Kasumi-1 (cell line): ENCODE results near the gene EDARADD.
"Not testable (repeated sequence)": the region's sequence is repeated elsewhere in the genome, so short reads cannot be mapped to it uniquely, and the experiment has no call there.

Experiments used
- DNase-seq, 2 experiments: peaks; one replicate each; lab custom pipeline; 2025; lab: John Stamatoyannopoulos, UW

The EDARADD gene

GRCh38 chr1:236438614-236439013 is 44.5 kb downstream of the EDARADD start:
- no peak for DNase-seq

- no peak for DNase-seq
These were observed 46.3 kb downstream of the EDARADD start for GRCh38 chr1:236440373-236440772.

- DNase-seq = no peak
These were observed 56.7 kb downstream of the EDARADD start for GRCh38 chr1:236450779-236451178.

GRCh38 chr1:236451796-236452373 is 57.8 kb downstream of the EDARADD start:
- peak; percentile 45 to 46 for DNase-seq

- DNase-seq = no peak
These were observed 61.2 kb downstream of the EDARADD start for GRCh38 chr1:236455243-236455642.

- no peak for DNase-seq
These were observed 63.7 kb downstream of the EDARADD start for GRCh38 chr1:236457775-236458174.

GRCh38 chr1:236458996-236459395 is 64.9 kb downstream of the EDARADD start:
- no peak for DNase-seq

DNA sequence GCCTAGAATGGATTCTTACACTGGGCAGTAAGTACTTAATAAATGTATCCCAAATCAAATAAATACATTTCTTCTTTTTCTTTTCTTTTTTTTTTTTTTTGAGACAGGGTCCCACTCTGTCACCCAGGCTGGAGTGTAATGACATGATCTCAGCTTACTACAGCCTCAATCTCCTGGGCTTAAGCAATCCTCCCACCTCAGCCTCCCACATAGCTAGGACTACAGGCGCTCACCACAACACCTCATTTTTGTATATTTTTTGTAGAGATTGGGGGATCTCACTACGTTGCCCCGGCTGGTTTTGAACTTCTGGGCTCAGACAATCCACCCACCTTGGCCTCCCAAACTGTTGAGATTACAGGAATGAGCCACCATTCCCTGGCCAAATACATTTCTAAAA is 66.0 kb downstream of the EDARADD start:
- no peak for DNase-seq

DNA sequence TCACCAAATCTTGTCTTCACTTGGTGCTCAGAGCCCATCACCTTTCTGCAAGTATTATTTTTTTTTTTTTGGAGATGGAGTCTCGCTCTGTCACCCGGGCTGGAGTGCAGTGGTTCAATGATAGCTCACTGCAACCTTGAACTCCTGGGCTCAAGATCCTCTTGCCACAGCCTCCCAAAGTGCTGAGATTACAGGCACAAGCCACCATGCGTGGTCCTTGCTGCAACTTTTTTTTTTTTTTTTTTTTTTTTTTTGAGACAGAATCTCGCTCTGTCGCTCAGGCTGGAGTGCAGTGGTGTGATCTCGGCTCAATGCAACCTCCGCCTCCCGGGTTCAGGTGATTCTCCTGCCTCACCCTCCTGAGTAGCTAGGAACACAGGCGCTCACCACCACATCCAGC is 70.1 kb downstream of the EDARADD start:
- DNase-seq = not testable (repeated sequence)

DNA sequence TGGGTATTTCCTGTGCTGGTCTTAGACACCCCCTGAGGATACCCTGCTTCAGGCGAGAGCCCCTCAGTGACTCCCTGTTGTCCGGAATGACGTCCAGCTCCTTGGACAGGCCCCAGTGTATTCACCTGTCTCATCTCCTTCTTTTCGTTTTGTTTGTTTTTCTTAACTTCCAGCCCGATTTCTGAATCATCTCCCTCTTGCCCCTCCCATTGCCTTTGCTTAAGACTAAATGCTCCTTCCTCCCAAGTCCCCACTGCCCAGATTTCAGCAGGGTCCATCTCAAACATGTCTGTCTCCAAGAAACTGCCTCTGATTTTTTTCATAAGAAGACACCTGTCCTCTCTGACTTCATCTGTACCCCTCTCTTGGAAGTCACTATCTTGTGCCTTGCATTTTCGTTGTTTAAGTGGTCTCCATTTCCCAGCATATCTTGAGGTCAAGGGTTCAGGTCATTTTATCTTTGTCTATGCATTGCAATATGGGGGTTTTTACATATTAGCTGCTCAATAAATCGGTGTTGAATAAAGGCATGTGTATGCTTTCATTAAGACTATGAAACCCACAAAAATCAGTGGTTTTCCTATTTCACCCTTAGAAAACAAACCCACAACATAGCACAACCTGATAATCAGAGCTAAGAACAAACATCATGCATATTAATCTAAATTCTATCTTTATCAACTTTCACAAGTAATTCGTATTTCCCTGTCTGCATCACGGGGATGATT is 71.3 kb downstream of the EDARADD start:
- DNase-seq = no peak

- DNase-seq = peak in 1 of 2 experiments; percentile 3
These were observed 71.8 kb downstream of the EDARADD start for GRCh38 chr1:236465959-236466303.

- no peak for DNase-seq
These were observed 73.2 kb downstream of the EDARADD start for GRCh38 chr1:236467327-236467641.

DNA sequence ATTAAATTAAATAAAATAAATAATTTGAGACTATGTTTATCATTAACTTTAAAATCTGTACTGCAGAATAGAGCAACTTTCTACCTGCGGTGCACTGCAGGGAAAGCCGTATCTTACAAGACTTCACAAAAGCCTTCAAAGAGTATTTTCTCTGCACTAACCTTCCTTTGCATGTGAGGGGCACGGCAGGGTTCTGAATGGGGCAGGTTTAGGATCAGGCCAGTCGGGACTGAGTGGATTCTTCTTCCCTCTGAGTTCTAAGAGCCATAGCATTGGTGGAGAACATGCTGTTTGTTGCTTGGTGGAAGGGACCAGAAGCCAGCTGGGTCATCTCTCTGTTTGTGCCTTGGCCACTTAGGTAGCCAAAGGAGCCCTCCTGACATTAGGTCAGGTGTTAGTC is 74.5 kb downstream of the EDARADD start:
- no peak for DNase-seq

GRCh38 chr1:236469466-236469865 is 75.4 kb downstream of the EDARADD start:
- DNase-seq = no peak

DNA sequence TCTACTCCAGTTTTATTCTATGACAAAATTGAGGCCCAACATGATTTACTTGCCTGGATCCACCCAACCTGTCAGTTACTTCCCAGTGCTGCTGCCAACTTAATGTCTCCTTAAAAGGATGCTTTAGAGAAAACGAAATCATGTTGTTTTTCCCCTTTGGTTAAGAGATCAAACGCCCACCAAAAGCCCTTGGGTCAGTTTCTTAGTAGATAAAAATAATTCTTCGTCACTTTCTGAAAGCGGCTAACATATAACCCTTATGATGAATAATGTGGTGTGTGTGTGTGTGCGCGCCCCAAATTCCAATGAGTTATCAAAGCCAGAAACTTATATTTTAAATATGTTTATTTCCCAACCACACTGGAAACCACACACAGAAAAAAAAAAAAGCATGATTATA is 77.0 kb downstream of the EDARADD start:
- no peak for DNase-seq

DNA sequence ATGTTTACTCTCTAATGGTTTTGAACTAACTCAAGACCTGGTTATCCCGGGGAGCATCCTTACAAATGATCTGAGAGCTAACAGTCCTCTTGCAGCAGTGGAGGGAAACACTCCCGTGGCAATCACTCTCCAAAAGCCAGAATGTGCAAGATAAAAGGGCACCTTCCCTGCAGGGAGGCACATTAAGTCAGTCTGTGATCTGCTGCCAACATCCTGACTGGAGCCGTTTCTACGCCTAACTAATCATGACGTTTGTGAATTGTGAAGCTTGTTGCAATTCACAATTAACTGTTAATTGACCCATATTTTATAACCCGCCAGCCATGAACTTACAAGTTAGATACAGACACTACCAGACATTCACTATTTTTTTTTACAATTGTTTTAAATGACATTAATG is 77.6 kb downstream of the EDARADD start:
- DNase-seq = no peak

DNA sequence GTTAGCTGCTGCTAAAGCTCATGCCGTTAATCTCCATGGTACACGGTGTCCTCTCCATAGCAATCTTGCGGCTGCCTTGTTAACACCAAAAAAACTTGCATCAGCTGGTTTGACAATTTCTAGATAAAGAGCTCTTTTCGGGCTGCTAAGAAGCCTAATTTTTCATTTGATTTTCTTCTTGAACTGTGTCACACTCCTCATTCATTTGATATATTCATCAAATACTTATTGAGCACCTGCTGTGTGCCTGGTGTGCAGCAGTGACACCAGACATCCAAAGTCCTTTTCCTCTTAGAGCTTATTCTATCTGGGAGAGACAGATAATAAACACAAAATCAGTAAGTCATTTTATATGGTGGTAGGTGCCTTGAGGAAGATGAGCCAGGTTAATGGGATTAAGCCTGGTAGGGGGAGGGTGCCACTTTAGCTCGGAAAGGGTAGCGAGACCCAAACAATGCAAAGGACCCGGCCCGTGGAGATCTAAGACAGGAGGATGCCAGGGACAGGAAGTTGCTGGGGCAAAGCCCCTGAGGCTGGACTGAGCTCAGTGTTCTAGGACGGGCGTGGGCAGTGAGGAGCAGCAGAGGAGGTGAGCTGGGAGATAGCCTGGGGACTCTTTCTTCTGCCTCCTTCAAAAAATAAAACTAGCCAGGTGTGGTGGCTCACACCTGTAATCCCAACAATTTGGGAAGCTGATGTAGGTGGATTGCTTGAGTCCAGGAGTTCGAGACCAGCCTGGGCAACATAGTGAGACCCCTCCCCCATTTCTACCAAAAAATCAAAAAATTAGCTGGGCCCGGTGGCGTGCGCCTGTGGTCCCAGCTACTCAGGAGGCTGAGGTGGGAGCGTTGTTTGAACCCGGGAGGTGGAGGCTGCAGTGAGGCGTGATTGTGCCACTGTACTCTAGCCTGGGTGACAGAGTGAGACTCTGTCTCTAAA is 79.0 kb downstream of the EDARADD start:
- no peak for DNase-seq

- no peak for DNase-seq
These were observed 81.9 kb downstream of the EDARADD start for GRCh38 chr1:236476019-236476418.

- DNase-seq = no peak
These were observed 86.8 kb downstream of the EDARADD start for GRCh38 chr1:236480758-236481436.

DNA sequence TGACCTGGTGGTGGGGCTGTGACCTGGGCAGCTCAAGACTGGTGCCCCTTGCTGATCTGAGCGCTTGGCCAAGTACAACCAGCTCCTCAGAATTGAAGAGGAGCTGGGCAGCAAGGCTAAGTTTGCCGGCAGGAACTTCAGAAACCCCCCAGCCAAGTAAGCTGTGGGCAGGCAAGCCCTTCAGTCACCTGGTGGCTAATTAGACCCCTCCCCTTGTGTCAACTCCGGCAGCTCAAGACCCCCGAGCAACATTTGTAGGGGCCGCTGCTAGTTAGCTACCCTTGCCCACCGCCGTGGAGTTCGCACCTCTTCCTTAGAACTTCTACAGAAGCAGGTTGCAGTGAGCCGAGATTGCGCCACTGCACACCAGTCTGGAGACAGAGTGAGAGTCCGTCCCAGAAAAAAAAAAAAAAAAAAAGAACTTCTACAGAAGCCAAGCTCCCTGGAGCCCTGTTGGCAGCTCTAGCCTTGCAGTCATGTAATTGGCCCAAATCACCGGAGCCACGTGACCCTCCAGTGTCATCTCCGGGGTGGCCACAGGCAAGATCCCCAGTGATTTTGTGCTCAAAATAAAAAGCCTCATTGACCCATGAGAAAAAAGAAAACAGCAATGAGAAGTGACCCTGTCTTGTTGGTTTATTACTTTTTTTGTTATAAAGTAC is 90.4 kb downstream of the EDARADD start:
- DNase-seq = no peak

- no peak for DNase-seq
These were observed 92.4 kb downstream of the EDARADD start for GRCh38 chr1:236486356-236487002.
